Measurements from ENCODE around the gene STBD1.

DNA sequence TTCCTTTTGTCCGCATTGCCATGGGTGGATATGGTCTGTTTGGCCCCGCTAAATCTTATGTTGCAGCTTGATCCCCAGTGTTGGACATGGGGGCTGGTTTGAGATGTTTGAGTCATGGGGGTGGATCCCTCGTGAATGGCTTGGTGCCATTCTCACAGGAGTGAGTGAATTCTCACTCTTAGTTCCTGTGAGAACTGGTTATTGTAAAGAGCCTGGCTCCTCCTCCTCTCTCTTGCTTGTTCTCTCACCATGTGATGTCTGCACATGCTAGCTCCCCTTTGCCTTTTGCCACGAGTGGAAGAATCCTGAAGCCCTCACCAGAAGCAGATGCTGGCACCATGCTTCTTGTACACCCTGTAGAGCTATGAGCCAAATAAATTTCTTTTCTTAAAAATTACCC lies 22.6 kb upstream of the STBD1 start:
- TF ChIP-seq, protein P1, sequence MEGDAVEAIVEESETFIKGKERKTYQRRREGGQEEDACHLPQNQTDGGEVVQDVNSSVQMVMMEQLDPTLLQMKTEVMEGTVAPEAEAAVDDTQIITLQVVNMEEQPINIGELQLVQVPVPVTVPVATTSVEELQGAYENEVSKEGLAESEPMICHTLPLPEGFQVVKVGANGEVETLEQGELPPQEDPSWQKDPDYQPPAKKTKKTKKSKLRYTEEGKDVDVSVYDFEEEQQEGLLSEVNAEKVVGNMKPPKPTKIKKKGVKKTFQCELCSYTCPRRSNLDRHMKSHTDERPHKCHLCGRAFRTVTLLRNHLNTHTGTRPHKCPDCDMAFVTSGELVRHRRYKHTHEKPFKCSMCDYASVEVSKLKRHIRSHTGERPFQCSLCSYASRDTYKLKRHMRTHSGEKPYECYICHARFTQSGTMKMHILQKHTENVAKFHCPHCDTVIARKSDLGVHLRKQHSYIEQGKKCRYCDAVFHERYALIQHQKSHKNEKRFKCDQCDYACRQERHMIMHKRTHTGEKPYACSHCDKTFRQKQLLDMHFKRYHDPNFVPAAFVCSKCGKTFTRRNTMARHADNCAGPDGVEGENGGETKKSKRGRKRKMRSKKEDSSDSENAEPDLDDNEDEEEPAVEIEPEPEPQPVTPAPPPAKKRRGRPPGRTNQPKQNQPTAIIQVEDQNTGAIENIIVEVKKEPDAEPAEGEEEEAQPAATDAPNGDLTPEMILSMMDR (IDR thresholded peaks at IDR 0.05) = no peak
- TF ChIP-seq POLR2A (IDR thresholded peaks at IDR 0.05) = no peak

Measured in lower leg skin (tissue), 3 donors.